Ovary (tissue), 3 donors: Measurements from ENCODE around the gene RNU4-1.

Experiments
- EP300 ChIP-seq: sonication (generic); formaldehyde crosslinking; IDR thresholded peaks from one replicate; pipeline ENCODE4 v1.6.1; 2017; ENCODE audit warnings: antibody characterized with exemption
- POLR2A ChIP-seq: fragments of 450-650 bp; IDR thresholded peaks from one replicate; pipeline ENCODE4 v1.6.1; 2017; ENCODE audit warnings: antibody characterized with exemption, mild to moderate bottlenecking, moderate library complexity
- TF ChIP-seq, protein P1 (sequence below), 3 donors: fragments of 450-650 bp in 2 of 3; fragments of 200-600 bp in 1 of 3; IDR thresholded peaks; one replicate each; pipeline versions ENCODE4 v1.5.1 to v1.8.0; 2016 to 2022; ENCODE audit warnings: antibody characterized with exemption in 3 of 3, mild to moderate bottlenecking in 1 of 3
- donor health status: DM: no; HTN: no; CAD: no.

DNA sequence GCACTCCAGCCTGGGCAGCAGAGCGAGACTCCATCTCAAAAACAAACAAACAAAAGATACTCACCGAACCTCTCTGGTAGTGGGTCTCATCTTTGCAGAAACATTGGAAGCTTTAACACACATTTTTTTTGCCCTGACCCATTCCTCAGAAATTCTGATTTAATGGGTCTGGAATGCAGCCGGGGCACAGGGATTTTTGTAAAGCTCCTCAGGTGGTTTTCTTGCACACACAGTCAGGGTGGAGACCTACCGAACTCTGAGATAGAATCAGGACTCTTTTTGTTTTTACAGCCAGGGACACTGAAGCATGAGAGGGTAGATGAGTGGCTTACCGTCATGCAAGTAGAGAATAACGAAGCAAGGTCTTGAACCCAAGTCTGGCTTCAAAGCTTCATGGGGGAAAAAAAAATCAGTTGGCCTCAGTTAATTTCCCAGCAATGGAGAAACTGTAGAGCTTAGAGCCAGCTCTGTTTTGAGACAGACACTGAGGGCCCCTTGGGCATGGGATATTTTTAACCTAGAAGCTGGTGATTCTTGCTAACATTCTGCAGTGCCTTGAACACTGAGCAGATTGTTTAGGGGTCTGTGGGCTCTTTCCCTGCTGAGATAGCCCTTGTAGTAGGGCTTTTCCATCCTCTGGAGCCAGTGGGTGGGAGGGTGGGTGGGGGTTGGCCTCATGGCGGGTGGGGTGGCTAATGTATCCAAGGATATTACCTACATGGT lies 6.1 kb downstream of the RNU4-1 start:
- TF ChIP-seq, protein P1, sequence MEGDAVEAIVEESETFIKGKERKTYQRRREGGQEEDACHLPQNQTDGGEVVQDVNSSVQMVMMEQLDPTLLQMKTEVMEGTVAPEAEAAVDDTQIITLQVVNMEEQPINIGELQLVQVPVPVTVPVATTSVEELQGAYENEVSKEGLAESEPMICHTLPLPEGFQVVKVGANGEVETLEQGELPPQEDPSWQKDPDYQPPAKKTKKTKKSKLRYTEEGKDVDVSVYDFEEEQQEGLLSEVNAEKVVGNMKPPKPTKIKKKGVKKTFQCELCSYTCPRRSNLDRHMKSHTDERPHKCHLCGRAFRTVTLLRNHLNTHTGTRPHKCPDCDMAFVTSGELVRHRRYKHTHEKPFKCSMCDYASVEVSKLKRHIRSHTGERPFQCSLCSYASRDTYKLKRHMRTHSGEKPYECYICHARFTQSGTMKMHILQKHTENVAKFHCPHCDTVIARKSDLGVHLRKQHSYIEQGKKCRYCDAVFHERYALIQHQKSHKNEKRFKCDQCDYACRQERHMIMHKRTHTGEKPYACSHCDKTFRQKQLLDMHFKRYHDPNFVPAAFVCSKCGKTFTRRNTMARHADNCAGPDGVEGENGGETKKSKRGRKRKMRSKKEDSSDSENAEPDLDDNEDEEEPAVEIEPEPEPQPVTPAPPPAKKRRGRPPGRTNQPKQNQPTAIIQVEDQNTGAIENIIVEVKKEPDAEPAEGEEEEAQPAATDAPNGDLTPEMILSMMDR (IDR thresholded peaks at IDR 0.05), result no peak
- TF ChIP-seq POLR2A, result no peak
- no peak for TF ChIP-seq EP300
